ENCODE results near the gene SPARCL1.
"Not testable (repeated sequence)": the region's sequence is repeated elsewhere in the genome, so short reads cannot be mapped to it uniquely, and the experiment has no call there.

The SPARCL1 gene

GRCh38 chr4:87505862-87506261 is 23.3 kb downstream of the SPARCL1 start:
- no peaks in the 10 kb centered on the region for H3K36me3 Mint-ChIP-seq (ENCODE audit: insufficient read depth)
- H3K9me3 Mint-ChIP-seq = no peaks in the 10 kb centered on the region
- H3K27ac Mint-ChIP-seq = no peak overlapping the region
- ATAC-seq (replicated peaks) (no peak), DNase-seq (no peak)
- H3K4me3 Mint-ChIP-seq = no peak overlapping the region
- H3K27me3 Mint-ChIP-seq = peaks cover 0 to 7% of the 10 kb centered on the region in 2 donors
- no peaks in the 10 kb centered on the region for H3K4me1 Mint-ChIP-seq (ENCODE audit: low read depth in 2 of 2)

DNA sequence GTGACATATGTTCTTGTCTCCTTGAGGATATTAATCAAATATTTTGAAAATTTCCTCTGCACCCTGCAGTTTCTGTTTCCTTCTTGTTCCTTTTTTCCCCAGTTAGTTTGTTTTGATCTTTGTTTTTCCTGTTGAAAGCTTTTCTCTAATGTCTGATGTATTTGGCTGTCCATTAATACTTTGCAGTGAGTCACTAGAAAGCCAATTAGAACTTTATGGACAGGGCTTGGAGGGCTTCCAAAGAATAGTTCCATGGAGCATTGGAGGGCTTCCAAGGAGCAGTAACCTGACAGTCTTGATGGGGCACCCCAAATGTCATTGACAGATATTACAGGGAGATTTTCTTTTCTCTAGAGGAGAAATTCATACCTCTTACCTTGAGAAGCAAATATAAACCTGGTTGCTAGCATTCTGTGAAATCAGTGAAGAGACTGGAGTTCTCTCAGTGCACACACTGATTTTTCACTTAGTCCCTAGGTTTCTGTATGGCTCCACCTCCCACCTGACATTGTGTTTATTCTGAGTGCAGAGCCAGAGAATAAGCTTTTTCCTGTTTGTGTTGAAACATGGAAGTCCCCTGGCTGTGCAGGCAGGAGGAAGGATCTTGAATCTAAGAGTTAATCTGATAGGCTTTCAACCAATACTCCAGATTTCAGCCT is 26.5 kb downstream of the SPARCL1 start:
- H3K4me1 Mint-ChIP-seq (ENCODE audit: low read depth in 2 of 2) = peaks cover 2 to 8% of the 10 kb centered on the region in 2 donors
- DNase-seq = no peak
- H3K27ac Mint-ChIP-seq = no peak overlapping the region
- H3K27me3 Mint-ChIP-seq = peaks cover 0 to 7% of the 10 kb centered on the region in 2 donors
- no peak overlapping the region for H3K4me3 Mint-ChIP-seq
- ATAC-seq (replicated peaks) = no peak
- no peaks in the 10 kb centered on the region for H3K36me3 Mint-ChIP-seq (ENCODE audit: insufficient read depth)
- H3K9me3 Mint-ChIP-seq = no peaks in the 10 kb centered on the region

DNA sequence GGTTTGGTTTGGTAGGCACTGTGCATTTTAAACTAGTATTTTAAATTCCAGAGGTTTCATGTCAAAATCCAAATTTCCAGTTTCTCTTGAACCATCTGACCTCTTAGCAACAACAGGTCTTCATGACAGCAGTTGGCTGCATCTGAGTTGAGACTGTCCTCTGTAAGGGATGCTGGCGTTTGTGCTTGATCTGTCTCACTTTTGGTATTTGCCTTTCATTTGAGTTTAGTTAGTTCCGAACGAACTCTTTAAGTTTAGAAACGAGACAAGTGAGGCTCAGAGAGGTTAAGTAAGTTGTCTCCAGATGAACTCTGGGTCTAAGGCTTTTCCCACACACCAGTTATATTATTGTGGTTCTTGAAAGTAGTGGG is 29.1 kb downstream of the SPARCL1 start:
- H3K9me3 Mint-ChIP-seq = no peaks in the 10 kb centered on the region
- peaks cover 0 to 7% of the 10 kb centered on the region in 2 donors for H3K27me3 Mint-ChIP-seq
- H3K4me1 Mint-ChIP-seq (ENCODE audit: low read depth in 2 of 2) = peaks cover 2 to 8% of the 10 kb centered on the region in 2 donors
- H3K4me3 Mint-ChIP-seq = no peak overlapping the region
- no peaks in the 10 kb centered on the region for H3K36me3 Mint-ChIP-seq (ENCODE audit: insufficient read depth)
- DNase-seq = no peak
- no peak for ATAC-seq (replicated peaks)
- peak overlapping the region in 1 of 2 donors; percentile 19 for H3K27ac Mint-ChIP-seq

- peak overlapping the region in 1 of 2 donors; percentile 19 for H3K27ac Mint-ChIP-seq
- peak overlapping the region in 1 of 2 donors; percentile 7 for H3K4me3 Mint-ChIP-seq
- no peaks in the 10 kb centered on the region for H3K9me3 Mint-ChIP-seq
- no peaks in the 10 kb centered on the region for H3K36me3 Mint-ChIP-seq (ENCODE audit: insufficient read depth)
- ATAC-seq (replicated peaks) (no peak), DNase-seq (no peak)
- H3K27me3 Mint-ChIP-seq = peaks cover 0 to 7% of the 10 kb centered on the region in 2 donors
- peaks cover 2 to 8% of the 10 kb centered on the region in 2 donors for H3K4me1 Mint-ChIP-seq (ENCODE audit: low read depth in 2 of 2)
These were observed 29.6 kb downstream of the SPARCL1 start for GRCh38 chr4:87499403-87500091.

GRCh38 chr4:87498446-87498900 is 30.7 kb downstream of the SPARCL1 start:
- DNase-seq (no peak), ATAC-seq (replicated peaks) (no peak)
- Mint-ChIP-seq H3K36me3 (ENCODE audit: insufficient read depth) (no peaks in the 10 kb centered on the region), H3K27me3 (peaks cover 0 to 5% of the 10 kb centered on the region in 2 donors), H3K4me3 (peak overlapping the region; percentile 21 to 28), H3K27ac (no peak overlapping the region), H3K4me1 (ENCODE audit: low read depth in 2 of 2) (peaks cover 2 to 8% of the 10 kb centered on the region in 2 donors), H3K9me3 (no peaks in the 10 kb centered on the region)

- Mint-ChIP-seq H3K27ac (no peak overlapping the region), H3K36me3 (ENCODE audit: insufficient read depth) (no peaks in the 10 kb centered on the region), H3K27me3 (no peaks in the 10 kb centered on the region), H3K9me3 (peaks cover 0 to 1% of the 10 kb centered on the region in 2 donors), H3K4me1 (ENCODE audit: low read depth in 2 of 2) (peaks cover 2 to 8% of the 10 kb centered on the region in 2 donors), H3K4me3 (no peak overlapping the region)
- ATAC-seq (replicated peaks) (no peak), DNase-seq (no peak)
These were observed 31.6 kb downstream of the SPARCL1 start for GRCh38 chr4:87497578-87497977.

- H3K4me1 Mint-ChIP-seq (ENCODE audit: low read depth in 2 of 2) = peaks cover 2 to 8% of the 10 kb centered on the region in 2 donors
- DNase-seq = peak in 2 of 3 experiments; percentile 3 to 10
- no peak overlapping the region for H3K27ac Mint-ChIP-seq
- no peak overlapping the region for H3K4me3 Mint-ChIP-seq
- ATAC-seq (replicated peaks) = no peak
- H3K9me3 Mint-ChIP-seq = peaks cover 0 to 1% of the 10 kb centered on the region in 2 donors
- H3K27me3 Mint-ChIP-seq = no peaks in the 10 kb centered on the region
- H3K36me3 Mint-ChIP-seq (ENCODE audit: insufficient read depth) = no peaks in the 10 kb centered on the region
These were observed 32.0 kb downstream of the SPARCL1 start for GRCh38 chr4:87497159-87497558.

- Mint-ChIP-seq H3K9me3 (peaks cover 0 to 1% of the 10 kb centered on the region in 2 donors), H3K4me1 (ENCODE audit: low read depth in 2 of 2) (no peaks in the 10 kb centered on the region), H3K36me3 (ENCODE audit: insufficient read depth) (no peaks in the 10 kb centered on the region), H3K27me3 (peaks cover 0 to 3% of the 10 kb centered on the region in 2 donors), H3K27ac (no peak overlapping the region), H3K4me3 (no peak overlapping the region)
- DNase-seq = no peak
- no peak for ATAC-seq (replicated peaks)
These were observed 36.1 kb downstream of the SPARCL1 start for GRCh38 chr4:87493115-87493514.

DNA sequence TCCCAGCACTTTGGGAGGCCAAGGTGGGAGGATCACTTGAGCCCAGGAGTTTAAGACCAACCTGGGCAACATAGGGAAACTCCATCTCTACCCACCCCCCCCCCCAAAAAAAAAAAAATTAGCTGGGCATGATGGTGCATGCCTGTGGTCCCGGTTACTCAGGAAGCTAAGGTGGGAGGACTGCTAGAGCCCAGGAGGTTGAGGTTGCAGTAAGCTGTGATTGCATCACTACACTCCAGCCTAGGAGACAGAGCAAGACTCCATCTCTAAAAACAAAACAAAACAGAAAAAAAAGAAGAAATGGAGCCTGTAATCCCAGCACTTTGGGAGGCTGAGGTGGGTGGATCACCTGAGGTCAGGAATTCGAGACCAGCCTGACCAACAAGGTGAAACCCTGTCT is 37.3 kb downstream of the SPARCL1 start:
- H3K36me3 Mint-ChIP-seq (ENCODE audit: insufficient read depth); H3K4me3 Mint-ChIP-seq; H3K9me3 Mint-ChIP-seq; DNase-seq; H3K27ac Mint-ChIP-seq; ATAC-seq (replicated peaks); H3K4me1 Mint-ChIP-seq (ENCODE audit: low read depth in 2 of 2): not testable (repeated sequence)
- H3K27me3 Mint-ChIP-seq = peaks cover 0 to 13% of the 10 kb centered on the region in 2 donors

DNA sequence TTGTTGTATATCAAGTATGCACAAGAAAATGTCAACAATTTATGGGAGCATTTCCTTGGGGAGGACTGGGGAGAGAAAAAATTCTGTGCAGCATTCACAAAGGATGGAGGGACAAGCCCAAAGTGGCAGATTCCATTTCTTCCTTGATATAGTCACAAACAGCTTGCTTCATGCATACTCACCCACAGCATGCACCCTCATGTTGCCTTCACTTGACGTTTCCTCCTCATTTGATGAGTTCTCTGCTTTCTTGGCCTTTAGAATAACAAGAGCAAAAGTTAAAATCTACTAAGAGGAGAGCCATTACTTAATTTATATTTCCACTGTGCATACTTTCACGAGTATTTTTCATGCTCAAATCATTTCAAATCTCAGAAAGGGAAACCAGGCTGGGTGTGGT is 37.7 kb downstream of the SPARCL1 start:
- Mint-ChIP-seq H3K4me3 (no peak overlapping the region), H3K27me3 (peaks cover 0 to 13% of the 10 kb centered on the region in 2 donors), H3K9me3 (peaks cover 0 to 1% of the 10 kb centered on the region in 2 donors), H3K27ac (no peak overlapping the region), H3K4me1 (ENCODE audit: low read depth in 2 of 2) (no peaks in the 10 kb centered on the region), H3K36me3 (ENCODE audit: insufficient read depth) (no peaks in the 10 kb centered on the region)
- no peak for DNase-seq
- no peak for ATAC-seq (replicated peaks)

- no peak overlapping the region for H3K27ac Mint-ChIP-seq
- H3K4me3 Mint-ChIP-seq = no peak overlapping the region
- ATAC-seq (replicated peaks) (no peak), DNase-seq (no peak)
- H3K9me3 Mint-ChIP-seq = peaks cover 0 to 1% of the 10 kb centered on the region in 2 donors
- H3K4me1 Mint-ChIP-seq (ENCODE audit: low read depth in 2 of 2) = no peaks in the 10 kb centered on the region
- peaks cover 0 to 13% of the 10 kb centered on the region in 2 donors for H3K27me3 Mint-ChIP-seq
- no peaks in the 10 kb centered on the region for H3K36me3 Mint-ChIP-seq (ENCODE audit: insufficient read depth)
These were observed 38.4 kb downstream of the SPARCL1 start for GRCh38 chr4:87490664-87491369.

GRCh38 chr4:87489678-87490077 is 39.5 kb downstream of the SPARCL1 start:
- Mint-ChIP-seq H3K27me3 (peaks cover 0 to 13% of the 10 kb centered on the region in 2 donors), H3K4me3 (no peak overlapping the region), H3K9me3 (peaks cover 0 to 1% of the 10 kb centered on the region in 2 donors), H3K4me1 (ENCODE audit: low read depth in 2 of 2) (no peaks in the 10 kb centered on the region), H3K27ac (no peak overlapping the region), H3K36me3 (ENCODE audit: insufficient read depth) (no peaks in the 10 kb centered on the region)
- ATAC-seq (replicated peaks) (no peak), DNase-seq (no peak)

- H3K9me3 Mint-ChIP-seq; H3K27ac Mint-ChIP-seq; H3K36me3 Mint-ChIP-seq (ENCODE audit: insufficient read depth); H3K4me3 Mint-ChIP-seq; DNase-seq; ATAC-seq (replicated peaks); H3K4me1 Mint-ChIP-seq (ENCODE audit: low read depth in 2 of 2): not testable (repeated sequence)
- H3K27me3 Mint-ChIP-seq = peaks cover 0 to 13% of the 10 kb centered on the region in 2 donors
These were observed 40.5 kb downstream of the SPARCL1 start for GRCh38 chr4:87488666-87489065.

Data from effector memory CD8-positive, alpha-beta T cell (primary cell).